SH-SY5Y (cell line): ENCODE measurements around the gene IMMP2L.

Experiments
- GATA2 ChIP-seq: IDR thresholded peaks from 2 replicates; pipeline ENCODE4 v1.6.1; 2011; ENCODE audit warnings: mild to moderate bottlenecking, low read depth, low read length
- GATA3 ChIP-seq: IDR thresholded peaks from 2 replicates; pipeline ENCODE4 v1.6.1; 2011; ENCODE audit warnings: low read depth, mild to moderate bottlenecking, low read length, moderate library complexity

GRCh38 chr7:111495173-111495810, 67.0 kb downstream of the IMMP2L start:
- no peak for TF ChIP-seq GATA2
- no peak for TF ChIP-seq GATA3
